ENCODE results near the gene UNC5C.

The UNC5C gene

GRCh38 chr4:95268819-95269565, 279.8 kb downstream of the UNC5C start:
- intact Hi-C loops (cut with DNase I; ENCODE audit: low total_unique reads), result no loop called here
- no peak overlapping the region for H3K27ac ChIP-seq
- H3K4me1 ChIP-seq, result peaks cover 0 to 17% (median 0%) of the 10 kb centered on the region in 4 donors
- H3K36me3 ChIP-seq, result no peaks in the 10 kb centered on the region
- TF ChIP-seq CTCF (IDR thresholded peaks at IDR 0.05), result no peak
- H3K9me3 ChIP-seq, result no peaks in the 10 kb centered on the region
- no peaks in the 10 kb centered on the region for H3K27me3 ChIP-seq
- H3K4me3 ChIP-seq, result no peak overlapping the region
- DNase-seq, result no peak

- intact Hi-C loops (cut with DNase I; ENCODE audit: low total_unique reads), result no loop called here
- H3K4me3 ChIP-seq, result no peak overlapping the region
- no peaks in the 10 kb centered on the region for H3K27me3 ChIP-seq
- no peaks in the 10 kb centered on the region for H3K9me3 ChIP-seq
- H3K27ac ChIP-seq, result no peak overlapping the region
- H3K36me3 ChIP-seq, result no peaks in the 10 kb centered on the region
- no peak for TF ChIP-seq CTCF (IDR thresholded peaks at IDR 0.05)
- no peak for DNase-seq
- peaks cover 0 to 17% (median 0%) of the 10 kb centered on the region in 4 donors for H3K4me1 ChIP-seq
These were observed 281.7 kb downstream of the UNC5C start for GRCh38 chr4:95267081-95267480.

GRCh38 chr4:95265814-95266740, 282.7 kb downstream of the UNC5C start:
- intact Hi-C loops (cut with DNase I; ENCODE audit: low total_unique reads), result no loop called here
- no peak for DNase-seq
- Histone ChIP-seq H3K36me3 (no peaks in the 10 kb centered on the region), H3K27ac (no peak overlapping the region), H3K27me3 (no peaks in the 10 kb centered on the region), H3K9me3 (no peaks in the 10 kb centered on the region), H3K4me1 (peaks cover 0 to 17% (median 0%) of the 10 kb centered on the region in 4 donors), H3K4me3 (no peak overlapping the region)
- TF ChIP-seq CTCF (IDR thresholded peaks at IDR 0.05), result no peak

GRCh38 chr4:95264843-95265242, 283.9 kb downstream of the UNC5C start:
- DNase-seq, result no peak
- Histone ChIP-seq H3K36me3 (no peaks in the 10 kb centered on the region), H3K4me3 (no peak overlapping the region), H3K27me3 (no peaks in the 10 kb centered on the region), H3K9me3 (no peaks in the 10 kb centered on the region), H3K27ac (no peak overlapping the region), H3K4me1 (peaks cover 0 to 17% (median 0%) of the 10 kb centered on the region in 4 donors)
- intact Hi-C loops (cut with DNase I; ENCODE audit: low total_unique reads), result no loop called here
- TF ChIP-seq CTCF (IDR thresholded peaks at IDR 0.05), result no peak

- Histone ChIP-seq H3K27ac (no peak overlapping the region), H3K9me3 (no peaks in the 10 kb centered on the region), H3K4me1 (peaks cover 0 to 14% (median 0%) of the 10 kb centered on the region in 4 donors), H3K27me3 (no peaks in the 10 kb centered on the region), H3K36me3 (no peaks in the 10 kb centered on the region), H3K4me3 (no peak overlapping the region)
- no peak for DNase-seq
- intact Hi-C loops (cut with DNase I; ENCODE audit: low total_unique reads), result no loop called here
- TF ChIP-seq CTCF (IDR thresholded peaks at IDR 0.05), result no peak
These were observed 284.8 kb downstream of the UNC5C start for GRCh38 chr4:95263960-95264359.
